ENCODE measurements around the gene NCOA5.

NCOA5 gene

DNA sequence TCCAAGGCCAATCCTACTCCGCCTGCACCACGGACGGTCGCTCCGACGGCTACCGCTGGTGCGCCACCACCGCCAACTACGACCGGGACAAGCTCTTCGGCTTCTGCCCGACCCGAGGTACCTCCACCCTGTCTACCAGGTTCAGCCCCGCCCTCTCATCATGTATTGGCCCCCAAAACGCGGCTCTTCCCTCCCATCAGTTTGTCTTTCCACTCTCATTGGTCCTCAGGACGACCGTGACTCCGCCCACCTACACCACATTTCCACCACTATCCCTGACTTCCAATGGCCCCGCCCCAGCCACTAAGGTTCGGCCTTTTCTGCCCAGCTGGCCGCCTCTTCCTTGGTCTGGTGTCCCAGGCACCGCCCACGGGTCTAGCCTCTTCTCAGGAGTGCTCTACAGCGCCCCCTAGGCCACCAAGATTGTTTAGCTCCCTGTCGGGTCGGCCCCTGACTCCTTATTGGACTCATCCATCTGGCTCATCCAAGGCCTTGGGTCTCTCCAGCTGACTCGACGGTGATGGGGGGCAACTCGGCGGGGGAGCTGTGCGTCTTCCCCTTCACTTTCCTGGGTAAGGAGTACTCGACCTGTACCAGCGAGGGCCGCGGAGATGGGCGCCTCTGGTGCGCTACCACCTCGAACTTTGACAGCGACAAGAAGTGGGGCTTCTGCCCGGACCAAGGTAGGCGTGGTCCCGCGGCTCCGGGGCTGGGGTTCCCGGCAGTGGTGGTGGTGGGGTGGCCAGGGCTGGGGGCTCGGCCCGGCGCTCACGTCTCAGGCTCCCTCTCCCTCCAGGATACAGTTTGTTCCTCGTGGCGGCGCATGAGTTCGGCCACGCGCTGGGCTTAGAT lies 77.9 kb downstream of the NCOA5 start:
- DNase-seq: peak; percentile 34

All from activated CD8-positive, alpha-beta memory T cell treated with anti-CD3 and anti-CD28 coated beads, Interleukin-2, amount 50 U/mL, for 4 hours (primary cell).